ENCODE data around the gene DNTT.

- TF ChIP-seq CTCF (IDR thresholded peaks at IDR 0.05), result no peak
- TF ChIP-seq POLR2A (IDR thresholded peaks at IDR 0.05), result no peak
Measured at GRCh38 chr10:96333101-96333500, 28.9 kb downstream of the DNTT start.

Measured in Peyer's patch (tissue), 4 donors.